HG02852 (cell line): Measurements from ENCODE around the gene GET4.
"Not testable (repeated sequence)": the region's sequence is repeated elsewhere in the genome, so short reads cannot be mapped to it uniquely, and the experiment has no call there.

ENCODE experiments used
- ATAC-seq: cut with Tn5 transposase; IDR thresholded peaks from one replicate; pipeline ENCODE4 v1.9.1; 2021; ENCODE audit warnings: mild to moderate bottlenecking, moderate library complexity; ENCODE audit not compliant: unreplicated experiment

The GET4 gene

DNA sequence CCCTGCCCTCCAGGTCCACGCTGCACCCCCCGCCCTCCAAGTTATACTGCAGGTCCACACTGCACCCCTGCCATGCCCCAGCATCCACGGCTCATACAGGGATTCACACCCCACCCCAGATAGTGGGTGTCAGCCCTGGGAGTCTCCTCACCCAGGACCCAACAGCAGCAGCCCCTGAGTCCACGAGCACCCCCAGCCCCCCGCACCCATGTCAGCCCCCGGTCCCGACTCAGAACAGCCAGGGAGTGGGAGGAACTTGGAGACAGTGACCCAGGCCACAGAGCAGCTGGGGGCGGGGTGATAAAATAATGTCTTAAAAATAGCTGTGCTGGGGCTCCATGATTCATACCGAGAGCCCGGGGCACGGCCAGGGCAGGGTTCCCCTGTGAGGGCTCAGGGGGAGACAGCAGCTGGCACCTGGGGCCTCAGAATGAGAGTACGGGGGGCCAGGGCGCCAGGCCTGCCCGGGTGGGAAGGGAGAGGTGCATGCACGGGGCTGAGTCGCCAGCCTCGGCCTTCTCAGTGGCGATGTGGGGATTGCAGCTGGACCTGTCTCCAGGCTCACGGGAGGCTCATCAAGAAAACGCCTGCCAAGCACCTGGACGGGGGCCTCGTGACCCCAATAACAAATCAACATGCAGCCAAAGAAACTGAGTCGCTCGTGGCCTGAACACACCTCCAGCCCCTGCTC lies 48.3 kb downstream of the GET4 start:
- peak; percentile 44 for ATAC-seq

DNA sequence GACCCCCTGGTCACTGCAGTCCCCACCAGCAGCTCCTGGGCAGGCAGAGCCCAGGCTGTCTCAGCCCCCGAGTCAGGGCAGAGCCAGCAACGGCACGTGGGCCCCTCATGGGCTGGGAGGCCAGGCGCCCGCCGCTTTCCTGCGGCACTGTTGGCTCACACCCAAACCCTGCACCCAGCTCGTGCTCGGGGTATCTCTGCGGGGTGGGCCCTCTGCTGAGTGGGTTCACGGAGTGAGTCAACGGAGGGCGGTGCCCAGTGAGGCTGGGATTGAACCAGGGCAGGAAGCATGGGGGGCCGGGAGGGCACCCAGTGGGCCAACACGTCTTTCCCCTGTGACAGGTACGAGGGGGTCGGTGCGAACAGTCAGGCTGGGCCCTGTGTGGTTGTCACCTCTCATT lies 49.2 kb downstream of the GET4 start:
- no peak for ATAC-seq

DNA sequence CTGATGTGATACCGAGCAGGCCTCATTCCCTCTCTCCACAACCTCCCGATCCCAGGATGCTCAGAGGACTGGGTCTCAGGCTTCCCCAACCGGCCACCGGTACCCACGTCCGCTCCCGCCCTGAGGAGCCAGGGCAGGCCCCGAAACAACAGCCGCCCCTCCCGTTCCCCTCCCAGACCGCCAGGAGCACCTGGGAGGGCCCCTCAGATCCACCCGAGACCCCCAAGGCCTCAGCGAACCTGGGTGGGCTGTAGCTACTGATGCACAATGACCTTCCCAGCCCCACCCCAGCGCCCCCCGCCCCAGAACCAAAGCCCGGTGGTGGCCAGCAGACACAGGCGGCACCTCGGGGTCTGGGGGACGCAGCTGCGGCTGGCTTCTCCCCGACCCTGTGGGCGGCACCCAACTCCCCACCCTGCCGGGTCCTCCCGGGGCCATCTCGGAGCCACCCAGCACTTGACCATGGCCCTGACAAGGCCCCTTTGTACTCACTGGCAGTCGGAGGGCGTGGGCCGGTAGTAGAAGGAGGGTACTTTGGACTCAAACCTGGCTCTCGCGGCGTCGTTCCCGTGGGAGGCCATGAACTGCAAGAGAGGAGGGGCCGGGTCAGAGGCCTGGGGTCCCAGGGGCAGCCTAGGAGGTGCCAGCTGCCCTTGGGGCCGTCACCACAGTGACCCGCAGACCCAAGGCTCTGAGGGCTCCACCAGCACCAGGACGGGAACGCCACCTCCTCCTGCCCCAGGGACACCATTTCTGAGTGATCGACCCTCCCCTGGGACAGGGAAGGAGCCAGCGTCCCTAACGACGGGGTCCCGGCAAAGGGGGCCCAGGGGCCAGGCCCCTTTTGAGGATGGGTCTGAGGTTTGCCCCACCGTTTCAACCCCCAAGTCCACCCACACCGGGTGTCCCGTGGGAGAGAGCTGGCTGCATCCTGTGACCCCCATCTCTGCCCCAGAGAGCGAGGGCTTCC lies 50.0 kb downstream of the GET4 start:
- no peak for ATAC-seq

DNA sequence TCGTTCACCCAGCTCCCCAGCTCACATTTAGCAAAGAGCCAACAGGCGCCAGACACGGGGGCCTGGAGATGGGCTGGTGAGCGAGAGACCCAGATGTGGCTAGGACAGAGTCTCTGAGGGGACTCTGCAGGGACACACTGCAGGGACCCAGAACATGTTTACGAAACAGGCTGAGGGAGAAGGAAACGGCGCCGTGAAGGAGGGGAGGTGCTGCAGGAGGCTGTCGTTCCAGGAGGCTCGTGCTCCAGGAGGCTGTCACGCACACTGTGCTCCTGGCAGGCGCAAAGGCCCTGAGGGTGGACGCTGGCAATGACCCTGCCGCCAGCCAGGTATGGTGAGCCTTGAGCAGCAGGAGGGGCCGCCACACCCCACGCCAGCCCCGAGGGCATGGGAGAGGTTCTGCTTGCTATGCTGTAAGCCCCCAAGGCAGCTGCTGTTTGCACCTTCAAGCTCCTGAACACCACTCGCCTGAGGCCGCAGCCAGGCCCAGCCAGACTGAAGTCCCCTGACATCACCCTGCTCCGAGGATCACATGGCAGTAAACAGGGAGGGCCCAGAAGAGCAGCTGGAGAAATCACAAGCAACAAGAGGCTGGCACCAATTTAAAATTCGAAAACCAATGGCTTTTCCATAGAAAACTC lies 50.8 kb downstream of the GET4 start:
- no peak for ATAC-seq

DNA sequence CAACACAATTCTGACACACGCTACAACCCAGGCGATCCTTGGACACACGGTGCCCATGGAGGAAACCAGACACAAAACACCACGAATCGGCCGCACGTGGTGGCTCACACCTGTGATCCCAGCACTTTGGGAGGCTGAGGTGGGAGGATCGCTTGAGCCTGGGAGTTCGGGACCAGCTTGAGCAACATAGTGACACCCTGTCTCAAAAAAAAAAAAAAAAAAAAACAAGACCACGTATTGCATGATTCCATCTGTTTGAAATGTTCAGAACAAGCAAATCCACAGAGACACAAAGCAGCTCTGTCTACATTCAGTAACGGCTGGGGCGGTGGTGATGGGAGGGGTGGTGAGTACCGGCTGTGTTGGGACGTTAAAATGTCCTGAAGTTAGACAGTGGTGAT lies 53.0 kb downstream of the GET4 start:
- ATAC-seq, result no peak

DNA sequence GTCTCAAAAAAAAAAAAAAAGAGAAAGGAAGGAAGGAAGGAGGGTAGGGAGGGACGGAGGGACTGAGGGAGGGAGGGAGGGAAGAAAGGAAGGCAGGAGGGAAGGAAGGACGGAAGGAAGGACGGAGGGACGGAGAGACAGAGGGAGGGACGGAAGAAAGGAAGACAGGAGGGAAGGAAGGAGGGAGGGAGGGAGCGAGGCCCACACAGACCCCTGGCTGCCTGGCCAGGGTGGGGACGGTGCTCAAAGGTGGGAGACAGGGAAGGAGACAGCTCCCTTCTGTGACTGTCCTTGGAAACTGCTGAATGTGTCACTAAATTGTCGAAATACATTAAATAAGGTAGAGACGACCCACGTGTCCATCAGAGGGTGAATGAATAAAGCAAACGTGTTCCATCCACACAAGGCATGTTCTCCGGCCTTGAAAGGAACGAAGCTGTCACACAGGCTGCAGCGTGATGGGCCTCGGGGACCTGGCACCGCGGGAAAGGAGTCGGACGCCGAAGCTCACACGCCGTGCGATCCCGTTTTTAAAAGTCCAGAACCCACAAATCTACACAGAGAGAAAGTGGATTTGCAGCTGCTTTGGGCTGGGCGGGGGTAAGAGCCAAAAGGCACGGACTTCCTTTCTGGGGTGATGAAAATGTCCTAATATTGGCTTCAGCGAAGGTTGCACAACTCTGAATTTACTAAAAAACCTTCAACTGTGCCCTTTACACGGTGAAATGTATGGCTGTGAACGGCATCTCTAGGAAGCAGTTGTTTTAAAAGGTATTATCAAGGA lies 54.8 kb downstream of the GET4 start:
- ATAC-seq, result no peak

DNA sequence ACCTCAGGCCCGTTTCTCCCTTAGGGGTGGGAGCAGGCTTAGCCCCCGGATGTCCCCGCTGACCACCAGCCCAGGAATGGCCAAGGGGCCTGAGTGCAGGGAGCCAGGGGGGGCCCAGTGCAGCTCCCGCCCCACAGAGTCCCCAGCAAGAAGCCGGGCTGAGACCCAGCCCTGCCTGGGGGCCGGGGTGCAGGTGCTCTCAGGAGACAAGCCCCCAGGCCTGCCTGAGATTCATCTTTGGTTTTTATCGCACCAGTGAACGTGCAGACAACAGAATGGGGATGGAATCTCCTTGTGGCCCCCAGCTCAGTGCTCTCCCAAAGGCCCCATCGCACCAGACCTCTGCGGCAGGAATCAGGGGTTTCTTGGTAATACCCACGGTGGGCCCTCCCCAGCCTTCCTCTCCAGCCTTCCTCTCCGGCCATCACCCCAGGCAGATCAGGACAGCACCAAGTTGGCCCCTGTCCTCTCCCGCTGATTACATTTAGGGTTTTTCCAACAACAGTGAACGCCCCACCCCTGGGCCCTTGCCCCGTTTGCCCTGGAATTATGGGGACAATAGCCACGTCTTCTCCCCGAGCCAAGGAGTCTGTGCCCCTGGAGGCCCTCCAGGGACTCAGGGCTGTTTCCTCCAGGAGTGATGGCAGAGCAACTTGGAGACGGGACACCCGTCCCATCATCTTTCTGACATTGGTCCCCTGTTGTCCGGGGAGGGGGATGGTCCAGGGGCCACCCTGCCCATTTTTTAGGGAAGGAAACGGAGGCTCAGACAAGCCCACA lies 55.7 kb downstream of the GET4 start:
- no peak for ATAC-seq

DNA sequence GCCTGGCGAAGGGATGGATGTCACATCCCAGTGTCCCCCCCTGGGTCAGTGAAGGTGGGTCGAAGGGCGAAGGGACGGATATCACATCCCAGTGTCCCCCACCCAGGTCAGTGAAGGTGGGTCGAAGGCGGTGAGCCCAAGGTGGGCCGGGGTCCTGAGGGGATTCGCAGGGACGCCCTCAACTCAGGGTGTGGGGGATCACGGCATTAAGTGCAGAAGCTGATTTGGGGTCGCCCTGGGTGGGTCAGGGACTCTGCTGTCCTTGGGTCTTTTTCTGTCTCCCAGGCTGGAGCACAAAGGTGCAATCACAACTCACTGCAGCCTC lies 56.3 kb downstream of the GET4 start:
- no peak for ATAC-seq

DNA sequence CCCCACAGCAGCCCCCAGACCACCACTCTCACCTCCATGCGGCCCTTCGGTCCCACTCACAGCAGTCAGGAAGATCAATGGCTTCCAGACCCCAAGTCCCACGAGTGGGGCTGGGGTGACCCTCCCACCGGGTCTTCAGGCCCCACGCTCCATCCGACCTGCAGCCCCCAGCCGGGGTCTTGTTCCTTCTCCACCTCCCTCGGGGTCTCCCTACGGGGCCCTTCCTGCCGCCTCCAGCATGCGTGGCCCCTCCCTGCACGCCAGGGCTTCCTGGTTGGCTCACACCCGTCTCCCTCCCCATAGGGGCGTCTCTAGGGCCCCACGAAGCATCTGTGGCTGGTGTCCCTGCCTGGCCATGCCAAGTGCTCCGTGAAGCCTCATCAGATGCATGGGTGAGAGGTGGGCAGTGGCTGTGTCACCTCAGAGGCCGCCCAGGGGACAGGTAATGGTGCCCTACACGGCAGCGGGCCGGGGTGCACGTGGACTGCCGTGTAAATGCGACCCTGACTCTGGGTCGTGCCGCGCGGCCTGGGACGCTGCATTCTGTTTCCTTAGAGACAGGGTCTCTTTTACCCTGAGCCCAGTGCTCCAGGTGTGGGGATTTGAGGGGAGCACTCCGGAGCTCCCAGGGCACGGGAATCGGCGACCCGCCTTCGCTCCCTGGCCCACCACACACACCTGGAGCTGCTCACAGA lies 58.3 kb downstream of the GET4 start:
- ATAC-seq, result no peak

DNA sequence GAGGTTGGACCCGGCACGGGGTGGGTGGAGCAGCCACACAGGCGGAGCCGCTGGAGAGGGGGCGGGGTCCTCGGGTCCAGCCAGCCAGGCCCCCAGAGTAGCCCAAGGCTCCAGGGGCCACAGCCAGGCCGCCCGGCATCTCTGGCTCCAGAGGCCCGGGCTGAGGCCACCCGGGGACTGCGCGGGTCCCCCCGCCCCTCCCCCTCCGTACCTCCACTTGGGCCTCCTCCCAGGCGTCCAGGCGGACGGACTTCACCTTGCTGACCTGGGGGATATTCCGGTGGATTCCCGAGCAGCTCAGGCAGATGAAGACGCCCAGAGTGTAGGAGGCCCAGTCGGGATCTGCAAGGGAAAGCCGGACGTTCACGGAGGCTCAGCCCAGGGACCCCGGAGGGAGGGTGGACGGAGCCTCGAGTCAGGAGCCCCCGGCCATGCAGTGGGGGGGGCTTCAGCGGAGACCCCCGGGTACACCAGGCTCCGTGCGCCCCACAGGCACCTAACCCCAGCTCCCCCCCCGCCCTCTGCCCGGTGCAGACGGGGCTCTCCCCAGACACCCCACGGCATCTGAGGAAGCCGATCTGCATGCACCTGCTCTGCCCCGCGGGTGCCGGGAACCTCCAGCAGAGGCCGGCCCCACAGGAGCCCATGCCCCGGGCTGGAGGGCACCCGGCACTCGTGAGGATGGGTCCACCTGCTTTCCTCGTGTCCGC lies 59.0 kb downstream of the GET4 start:
- no peak for ATAC-seq

DNA sequence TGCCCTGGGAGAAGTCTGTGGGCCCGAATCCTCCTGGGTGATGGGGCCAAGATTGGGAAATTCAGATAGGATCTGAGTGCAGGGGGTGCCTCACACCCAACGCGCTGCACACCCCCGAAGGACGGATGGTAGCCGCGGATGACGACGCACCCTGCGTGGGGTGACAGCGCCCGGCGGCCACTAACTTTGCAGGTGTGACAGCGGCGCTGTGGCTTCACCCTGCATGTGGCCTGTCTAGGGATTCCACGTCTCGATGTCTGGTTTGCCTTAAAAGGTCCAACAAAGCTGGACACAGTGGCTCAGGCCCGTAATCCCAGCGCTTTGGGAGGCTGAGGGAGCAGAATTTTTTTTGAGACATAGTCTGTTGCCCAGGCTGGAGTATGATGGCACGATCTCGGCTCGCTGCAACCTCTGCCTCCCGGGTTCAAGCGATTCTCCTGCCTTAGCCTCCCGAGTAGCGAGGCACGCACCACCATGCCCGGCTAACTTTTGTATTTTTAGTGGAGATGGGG lies 59.6 kb downstream of the GET4 start:
- ATAC-seq, result no peak

DNA sequence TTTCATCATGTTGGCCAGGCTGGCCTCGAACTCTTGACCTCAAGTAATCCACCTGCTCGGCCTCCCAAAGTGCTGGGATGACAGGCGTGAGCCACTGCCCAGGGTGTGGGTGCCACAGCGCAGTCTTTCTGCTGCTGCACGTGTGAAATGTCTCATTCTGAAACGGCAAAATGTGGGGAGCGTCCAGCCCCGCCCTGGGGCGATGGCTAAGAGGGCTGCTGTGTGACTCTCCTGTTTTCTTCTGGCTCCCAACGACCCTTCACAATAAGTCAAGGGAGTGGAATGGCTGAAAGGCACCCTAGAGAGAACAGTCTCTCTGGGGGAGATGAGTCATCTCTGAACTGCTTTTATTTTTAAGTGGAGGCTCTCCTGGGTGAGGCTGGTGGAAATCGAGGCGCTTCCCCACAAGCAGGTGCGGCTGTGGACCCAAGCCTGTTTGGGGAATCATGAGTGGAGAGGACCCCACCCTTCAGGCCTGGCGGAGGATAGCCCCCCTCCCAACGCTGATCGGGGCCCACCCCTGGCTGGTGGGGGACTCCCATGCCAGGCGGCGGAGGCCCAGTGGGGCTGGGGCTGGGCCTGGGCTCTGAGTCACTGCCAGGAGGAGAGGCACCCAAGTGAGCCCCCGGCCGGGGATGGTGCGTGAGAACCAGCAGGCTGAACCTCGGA lies 60.2 kb downstream of the GET4 start:
- ATAC-seq, result peak; percentile 90

DNA sequence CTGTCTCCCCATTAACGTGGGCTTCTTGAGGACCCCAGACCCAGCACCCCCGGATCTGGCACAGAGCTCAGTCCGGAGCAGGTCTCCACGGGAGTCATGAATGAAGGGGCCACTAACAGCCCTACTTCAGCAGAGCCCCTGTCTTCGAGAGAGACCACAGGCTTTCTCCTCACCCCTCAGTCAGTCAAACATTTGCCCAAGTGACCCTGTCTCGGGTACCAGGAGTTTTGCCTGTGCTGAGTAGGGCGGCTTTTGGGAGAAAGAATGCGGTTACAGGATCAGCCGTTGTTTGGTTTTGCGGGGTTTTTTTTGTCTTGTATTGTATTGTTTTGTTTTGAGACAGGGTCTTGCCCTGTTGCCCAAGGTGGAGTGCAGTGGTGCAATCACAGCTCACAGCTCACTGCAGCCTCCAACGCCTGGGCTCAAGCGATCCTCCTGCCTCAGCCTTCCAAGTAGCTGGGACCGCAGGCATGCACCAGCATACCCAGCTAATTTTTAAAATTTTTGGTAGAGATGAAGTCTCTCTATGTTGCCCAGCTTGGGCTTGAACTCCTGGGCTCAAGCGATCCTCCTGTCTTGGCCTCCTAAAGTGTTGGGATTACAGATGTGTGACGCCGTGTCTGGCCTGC lies 61.6 kb downstream of the GET4 start:
- no peak for ATAC-seq

DNA sequence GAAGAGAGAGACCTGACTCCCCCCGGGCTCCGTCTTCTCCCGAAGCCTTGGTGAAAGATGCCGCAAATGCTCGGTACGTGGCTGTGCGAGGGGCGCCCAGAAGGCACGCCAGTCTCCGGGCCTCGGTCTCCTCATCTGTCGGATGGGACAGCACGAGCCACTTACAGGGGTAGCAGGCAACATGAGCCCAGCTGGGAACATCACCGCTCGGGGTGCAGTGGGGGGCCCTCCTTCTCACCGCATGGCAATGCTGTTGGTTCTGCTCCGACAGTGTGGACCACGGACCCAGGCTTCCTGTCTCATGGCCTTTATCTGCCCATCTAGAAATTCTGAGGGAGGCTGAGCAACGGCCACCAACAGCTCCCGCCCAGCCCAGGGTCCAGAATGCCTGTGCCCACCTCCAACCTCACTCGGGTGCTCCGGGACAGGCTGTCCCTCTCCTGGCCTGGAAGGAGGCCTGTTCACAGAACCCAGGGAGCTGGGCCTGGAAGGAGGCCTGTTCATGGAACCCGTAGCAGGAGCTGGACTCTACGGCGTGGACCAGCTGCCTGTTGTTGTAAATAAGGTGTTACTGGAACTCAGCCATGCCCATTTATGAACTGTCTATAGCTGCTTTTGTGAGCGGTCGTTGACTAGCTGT lies 62.3 kb downstream of the GET4 start:
- ATAC-seq, result no peak

DNA sequence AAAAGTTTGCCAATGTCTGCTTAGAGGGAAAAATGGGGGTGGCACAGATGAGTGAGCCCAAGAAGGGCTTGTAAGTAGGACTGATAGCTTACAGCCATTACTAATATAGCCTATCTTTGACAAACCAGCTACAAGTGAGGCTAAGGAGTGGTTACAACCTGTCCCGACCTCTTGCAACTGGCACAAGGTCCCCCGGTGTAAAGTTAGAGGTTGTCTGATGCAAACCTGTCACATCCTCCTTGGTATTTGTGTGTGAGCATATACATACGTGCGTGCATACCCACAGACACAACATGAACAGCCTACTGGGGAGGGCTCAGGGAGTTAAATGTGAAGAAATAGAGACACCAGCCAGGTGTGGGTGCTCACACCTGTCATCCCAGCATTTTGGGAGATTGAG lies 63.5 kb downstream of the GET4 start:
- no peak for ATAC-seq

DNA sequence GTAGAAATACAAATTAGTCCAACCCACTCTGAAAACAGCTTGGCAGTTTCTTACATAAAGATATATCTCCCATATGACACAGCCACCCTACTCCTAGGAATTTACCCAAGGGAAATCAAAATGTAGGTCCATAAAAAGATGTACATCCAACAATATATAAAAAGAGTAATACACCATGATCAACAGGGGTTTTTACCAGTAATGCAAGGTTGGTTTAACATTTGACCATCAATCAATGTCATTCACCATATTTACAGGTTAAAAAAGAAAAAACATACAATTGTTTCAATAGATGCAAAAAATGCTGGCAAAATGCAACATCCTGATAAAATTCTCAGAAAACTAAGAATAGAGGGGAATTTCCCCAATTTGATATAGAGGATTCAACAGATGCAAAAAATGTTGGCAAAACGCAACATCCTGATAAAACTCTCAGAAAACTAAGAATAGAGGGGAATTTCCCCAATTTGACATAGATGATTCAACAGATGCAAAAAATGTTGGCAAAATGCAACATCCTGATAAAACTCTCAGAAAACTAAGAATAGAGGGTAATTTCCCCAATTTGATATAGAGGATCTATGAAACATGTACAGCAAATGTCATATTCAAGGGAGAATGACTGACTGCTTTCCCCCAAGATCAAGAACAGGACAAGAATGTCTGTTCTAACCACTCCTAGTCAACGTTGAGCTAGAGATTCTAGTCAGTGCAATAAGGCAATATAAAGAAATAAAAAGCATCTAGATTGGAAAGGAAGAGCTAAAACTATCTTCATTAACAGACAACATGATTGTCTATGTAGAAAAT lies 64.5 kb downstream of the GET4 start:
- ATAC-seq, result no peak

DNA sequence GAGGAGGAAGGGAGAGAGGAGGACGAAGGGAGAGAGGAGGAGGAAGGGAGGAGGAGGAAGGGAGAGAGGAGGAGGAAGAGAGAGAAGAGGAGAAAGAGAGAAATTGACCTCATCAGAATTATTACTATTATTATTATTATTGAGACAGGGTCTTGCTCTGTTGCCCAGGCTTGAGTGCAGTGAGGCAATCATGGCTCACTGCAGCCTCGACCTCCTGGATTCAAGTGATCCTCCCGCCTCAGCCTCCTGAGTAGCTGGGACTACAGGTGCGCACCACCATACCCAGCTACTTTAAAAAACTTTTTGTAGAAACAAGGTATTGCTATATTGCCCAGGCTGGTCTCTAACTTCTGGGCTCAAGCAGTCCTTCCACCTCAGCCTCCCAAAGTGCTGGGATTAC lies 67.4 kb downstream of the GET4 start:
- not testable (repeated sequence) for ATAC-seq
